Measurements from ENCODE around the gene TOPBP1.
"Not testable (repeated sequence)": the region's sequence is repeated elsewhere in the genome, so short reads cannot be mapped to it uniquely, and the experiment has no call there.

TOPBP1 gene

DNA sequence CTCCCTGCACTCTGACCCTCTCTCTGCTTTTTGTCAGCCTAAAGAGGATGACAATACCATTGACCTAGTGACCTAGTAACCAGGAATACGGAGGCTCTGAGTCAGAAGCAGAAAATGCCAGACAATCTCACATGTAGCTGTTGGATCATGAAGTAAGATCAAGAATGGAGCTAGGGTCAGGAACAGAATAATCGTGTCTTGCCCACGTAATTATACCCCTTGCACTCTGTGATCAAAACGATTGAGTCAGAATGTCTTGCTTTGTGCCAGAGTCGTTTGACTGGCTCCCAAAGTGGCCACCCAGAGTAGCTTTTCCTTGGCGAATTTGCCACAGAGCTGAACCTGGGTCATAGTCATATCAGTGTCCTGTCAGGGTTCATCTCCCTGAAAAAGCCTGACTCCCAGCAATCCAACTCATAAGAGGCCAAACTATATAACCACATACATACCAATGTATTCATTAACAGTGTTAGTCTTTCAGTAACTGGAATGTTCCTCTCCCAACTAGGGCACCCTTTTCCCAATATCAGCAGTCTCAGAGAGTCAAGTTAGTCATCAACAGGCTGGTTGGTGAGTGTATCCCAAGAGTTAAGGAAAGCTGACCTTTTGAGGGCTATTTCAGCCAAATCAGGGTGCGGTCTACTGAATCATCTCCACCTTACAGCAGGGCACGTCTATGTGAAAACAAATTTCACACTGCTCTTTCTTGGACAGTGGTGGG is 93.3 kb downstream of the TOPBP1 start:
- DNase-seq: no peak

DNA sequence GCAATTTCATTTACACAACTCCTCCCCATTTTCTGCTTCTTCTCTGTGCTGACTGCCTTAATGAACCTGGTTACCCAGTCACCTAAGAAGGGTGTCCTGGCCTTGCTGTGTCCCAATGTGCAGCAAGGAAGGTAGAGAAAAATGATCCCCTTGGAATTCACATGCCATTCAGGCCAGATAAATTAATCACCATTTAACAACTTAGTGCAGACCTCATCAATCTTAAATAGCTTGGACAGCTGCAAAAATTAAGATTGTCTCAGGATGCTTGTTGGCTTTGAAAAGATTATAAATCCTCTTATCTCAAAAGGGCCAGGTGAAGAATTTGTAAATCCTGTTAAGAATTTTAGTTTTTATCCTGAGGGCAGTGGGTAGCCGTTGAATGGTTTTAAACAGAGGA is 97.9 kb downstream of the TOPBP1 start:
- no peak for DNase-seq

DNA sequence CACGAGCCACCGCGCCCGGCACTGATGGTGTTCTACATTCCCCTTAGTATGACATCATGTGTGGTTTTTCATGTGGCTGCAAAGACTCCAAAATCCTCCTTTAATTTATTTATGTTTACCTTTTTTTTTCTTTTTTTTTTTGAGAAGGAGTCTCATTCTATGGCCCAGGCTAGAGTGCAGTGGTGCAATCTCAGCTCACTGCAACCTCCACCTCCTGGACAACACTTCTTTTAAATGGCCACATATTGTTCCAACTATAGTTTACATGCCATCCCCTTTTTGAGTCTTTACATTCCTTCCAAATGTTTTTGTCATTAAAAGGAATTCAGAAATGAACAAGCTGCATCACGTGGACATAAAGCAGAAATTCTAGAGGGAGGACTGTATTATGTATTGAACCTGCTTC is 98.6 kb downstream of the TOPBP1 start:
- no peak for DNase-seq

DNA sequence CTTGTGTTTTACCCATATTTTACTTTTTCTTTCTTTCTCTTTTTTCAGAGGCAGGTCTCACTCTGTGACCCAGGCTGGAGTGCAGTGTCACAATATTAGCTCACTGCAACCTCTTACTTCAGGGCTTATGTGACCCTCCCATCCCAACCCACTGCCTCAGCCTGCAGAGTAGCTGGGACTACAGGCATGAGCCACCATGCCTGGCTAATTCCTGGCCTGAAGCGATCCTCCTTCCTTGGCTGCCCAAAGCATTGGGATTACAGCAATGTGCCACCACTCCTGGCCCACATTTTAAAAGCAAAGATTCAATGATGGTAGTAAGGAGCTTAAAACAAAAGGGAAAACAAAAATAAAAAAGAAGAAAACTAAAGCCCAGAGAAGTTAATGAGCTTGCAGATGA is 99.4 kb downstream of the TOPBP1 start:
- no peak for DNase-seq

DNA sequence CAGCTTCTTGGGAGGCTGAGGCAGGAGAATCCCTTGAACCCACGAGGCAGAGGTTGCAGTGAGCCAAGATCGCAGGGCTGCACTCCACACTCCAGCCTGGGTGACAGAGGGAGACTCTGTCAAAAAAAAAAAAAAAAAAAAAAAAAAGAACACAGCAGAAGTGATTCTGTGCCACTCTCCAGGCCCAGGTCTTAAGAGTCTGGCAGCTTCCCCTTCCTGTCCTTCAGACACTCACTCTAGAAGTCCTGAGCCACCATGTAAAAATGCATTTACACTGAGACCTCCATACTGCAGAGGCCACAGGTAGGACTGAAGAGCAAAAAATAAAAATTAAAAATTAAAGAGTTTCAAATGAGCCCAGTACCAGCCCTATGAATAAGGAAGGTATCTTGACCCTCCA is 100.1 kb downstream of the TOPBP1 start:
- no peak for DNase-seq

DNA sequence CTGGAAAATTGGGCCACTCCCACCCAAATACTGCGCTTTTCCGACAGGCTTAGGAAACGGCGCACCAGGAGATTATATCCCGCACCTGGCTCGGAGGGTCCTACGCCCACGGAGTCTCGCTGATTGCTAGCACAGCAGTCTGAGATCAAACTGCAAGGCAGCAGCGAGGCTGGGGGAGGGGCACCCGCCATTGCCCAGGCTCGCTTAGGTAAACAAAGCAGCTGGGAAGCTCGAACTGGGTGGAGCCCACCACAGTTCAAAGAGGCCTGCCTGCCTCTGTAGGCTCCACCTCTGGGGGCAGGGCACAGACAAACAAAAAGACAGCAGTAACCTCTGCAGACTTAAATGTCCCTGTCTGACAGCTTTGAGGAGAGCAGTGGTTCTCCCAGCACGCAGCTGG is 110.2 kb downstream of the TOPBP1 start:
- not testable (repeated sequence) for DNase-seq
